ENCODE measurements around the gene INO80C. TPM values are rescaled to one million over a fixed set of nuclear protein-coding genes. Genes with fewer than 3 reads are reported as not detected.

Gene INO80C
- polyA plus RNA-seq, 1 donor from 2014 or later: 28.2 TPM

GRCh38 chr18:35418610-35419009 lies 79.2 kb downstream of the INO80C start:
- H3K4me3 Mint-ChIP-seq: no peak overlapping the region
- peaks cover 12 to 14% (median 13%) of the 10 kb centered on the region in 3 donors for H3K4me1 Mint-ChIP-seq
- H3K9me3 Mint-ChIP-seq: peaks cover 0 to 14% (median 3%) of the 10 kb centered on the region in 3 donors
- no peak overlapping the region for H3K27ac Mint-ChIP-seq
- H3K27me3 Mint-ChIP-seq: peaks cover 3% of the 10 kb centered on the region
- H3K36me3 Mint-ChIP-seq: no peaks in the 10 kb centered on the region

Other genes starting within 250 kb of the INO80C start
- 4.8 TPM for gene ZSCAN30, start 207.7 kb downstream of the INO80C start, polyA plus RNA-seq
- 86.9 TPM for gene ZNF24, start 153.5 kb downstream of the INO80C start, polyA plus RNA-seq
- gene ZNF396, start 120.6 kb downstream of the INO80C start, polyA plus RNA-seq: 1.5 TPM
- 15.5 TPM for gene GALNT1, start 83.8 kb upstream of the INO80C start, polyA plus RNA-seq